Endodermal cell (in vitro differentiated cells): ENCODE measurements around the gene CYP27C1. TPM values are rescaled to one million over a fixed set of nuclear protein-coding genes. Genes with fewer than 3 reads are reported as not detected.

Experiments
- DNase-seq: peaks from one replicate; pipeline ENCODE4 v3.0.0-alpha.2; 2017
- H3K27ac ChIP-seq: 2 replicates; pipeline ENCODE4 v1.5.1; 2013; ENCODE audit warnings: mild to moderate bottlenecking, low read depth, low read length, moderate library complexity
- H3K27me3 ChIP-seq: 2 replicates; pipeline ENCODE4 v1.6.1; 2013; ENCODE audit warnings: mild to moderate bottlenecking, low read length, moderate library complexity; ENCODE audit not compliant: insufficient read depth, control insufficient read depth, poor library complexity, severe bottlenecking
- H3K36me3 ChIP-seq: 2 replicates; pipeline ENCODE4 v1.7.0; 2013; ENCODE audit warnings: mild to moderate bottlenecking, low read length, moderate library complexity; ENCODE audit not compliant: control insufficient read depth, insufficient read depth
- H3K4me1 ChIP-seq: one replicate; pipeline ENCODE4 v1.7.0; 2013; ENCODE audit warnings: low read length; ENCODE audit not compliant: control insufficient read depth, insufficient read depth
- H3K4me3 ChIP-seq: 2 replicates; pipeline ENCODE4 v1.5.1; 2013; ENCODE audit warnings: mild to moderate bottlenecking, low read length, moderate library complexity
- H3K9ac ChIP-seq: 2 replicates; pipeline ENCODE4 v1.6.1; 2013; ENCODE audit warnings: mild to moderate bottlenecking, low read length, moderate library complexity; ENCODE audit not compliant: poor library complexity, severe bottlenecking; ENCODE audit errors: extremely low read depth
- H3K9me3 ChIP-seq: 2 replicates; pipeline ENCODE4 v1.6.1; 2013; ENCODE audit warnings: mild to moderate bottlenecking, low read length, moderate library complexity; ENCODE audit not compliant: control insufficient read depth
- H3K27ac Mint-ChIP-seq: 2 replicates; pipeline ENCODE4 v1.8.0; 2020; ENCODE audit warnings: mixed read lengths
- H3K27me3 Mint-ChIP-seq: 2 replicates; pipeline ENCODE4 v1.8.0; 2021; ENCODE audit warnings: mild to moderate bottlenecking, mixed read lengths; ENCODE audit not compliant: insufficient read depth
- H3K36me3 Mint-ChIP-seq: 2 replicates; pipeline ENCODE4 v1.8.0; 2020; ENCODE audit warnings: low read depth, mixed read lengths
- H3K4me1 Mint-ChIP-seq: 2 replicates; pipeline ENCODE4 v1.8.0; 2020; ENCODE audit warnings: mixed read lengths
- H3K4me3 Mint-ChIP-seq: 2 replicates; pipeline ENCODE4 v1.8.0; 2020; ENCODE audit warnings: mild to moderate bottlenecking, moderate library complexity, mixed read lengths
- H3K9me3 Mint-ChIP-seq: 2 replicates; pipeline ENCODE4 v1.8.0; 2020; ENCODE audit warnings: mild to moderate bottlenecking, mixed read lengths
- WGBS, 2 experiments: methylation state at CpG; one replicate each; pipeline versions ENCODE4 v1.1.5 to v1.1.7; 2013; ENCODE audit warnings: missing lambda C conversion rate in 2 of 2, mixed read lengths in 1 of 2; ENCODE audit not compliant: insufficient coverage in 1 of 2, insufficient read length in 1 of 2; 5-methylcytosine and 5-hydroxymethylcytosine counted together
- total RNA-seq, 2 donors: library from RNA; stranded (reverse); fragmentation: NEBNext Ultra II Directional in 1 of 2; extraction: Animal tissue kit (Norgen Biotek cat#: 25700) in 1 of 2; gene quantifications; 2 replicates in 1 of 2; 3 replicates in 1 of 2; pipeline ENCODE4 v1.2.1, GENCODE V29; 2021
- TF ChIP-seq, protein P1 (sequence below): fragments of 200-600 bp; sonication (generic); conservative IDR thresholded peaks from 2 replicates; pipeline ENCODE4 v1.5.0; 2021; ENCODE audit warnings: antibody characterized with exemption, mild to moderate bottlenecking

Gene CYP27C1
- total RNA-seq, 2 donors from 2014 or later, result 4.4 to 4.9 TPM

DNA sequence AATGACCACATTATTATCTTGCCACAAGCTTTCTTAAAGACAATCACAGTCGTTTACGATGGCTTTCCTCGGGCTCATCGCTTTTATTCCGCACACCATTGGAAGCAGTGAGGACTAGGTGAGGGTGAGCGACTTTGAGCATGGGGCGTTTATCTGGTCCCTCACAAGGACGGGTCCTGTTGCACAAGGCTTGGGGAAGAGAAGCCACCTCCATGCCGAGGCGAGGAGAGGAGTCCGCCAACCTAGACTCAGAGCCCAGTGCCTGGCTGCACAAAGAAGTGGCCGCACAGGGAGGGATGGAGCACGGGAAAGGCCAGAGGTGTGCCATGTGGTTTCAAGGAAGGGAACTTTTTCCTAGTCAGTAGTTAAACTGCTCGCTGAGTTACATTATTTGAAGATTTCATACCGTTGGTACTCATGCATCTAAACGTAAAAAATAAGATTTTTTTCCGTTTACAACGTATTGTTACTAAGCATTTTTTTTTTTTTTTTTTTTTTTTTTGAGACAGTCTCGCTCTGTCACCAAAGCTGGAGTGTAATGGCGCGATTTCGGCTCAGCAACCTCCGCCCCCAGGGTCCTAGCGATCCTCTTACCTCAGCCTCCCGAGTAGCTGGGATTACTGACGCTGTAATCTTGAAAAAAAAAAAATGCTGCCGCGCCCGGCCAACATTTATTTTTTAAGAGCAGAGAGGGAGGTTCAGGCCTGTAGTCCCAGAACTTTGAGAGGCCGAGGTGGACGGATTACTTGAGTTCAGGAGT is 849 bp upstream of the CYP27C1 start:
- Mint-ChIP-seq H3K36me3 (no peaks in the 10 kb centered on the region), H3K9me3 (no peaks in the 10 kb centered on the region), H3K4me3 (peak overlapping the region; percentile 79), H3K27ac (peak overlapping the region; percentile 91), H3K4me1 (peaks cover 21% of the 10 kb centered on the region), H3K27me3 (peaks cover 36% of the 10 kb centered on the region)
- Histone ChIP-seq H3K36me3 (no peaks in the 10 kb centered on the region), H3K4me1 (no peaks in the 10 kb centered on the region), H3K9me3 (no peaks in the 10 kb centered on the region), H3K27me3 (peaks cover 18% of the 10 kb centered on the region), H3K27ac (peak overlapping the region; percentile 68), H3K9ac (peak overlapping the region; percentile 64), H3K4me3 (peak overlapping the region; percentile 81)
- DNase-seq, result peak; percentile 83
- 28 to 34% methylated on average over 16 to 31 of the region's 31 CpGs for WGBS, 2 experiments
- TF ChIP-seq, protein P1, sequence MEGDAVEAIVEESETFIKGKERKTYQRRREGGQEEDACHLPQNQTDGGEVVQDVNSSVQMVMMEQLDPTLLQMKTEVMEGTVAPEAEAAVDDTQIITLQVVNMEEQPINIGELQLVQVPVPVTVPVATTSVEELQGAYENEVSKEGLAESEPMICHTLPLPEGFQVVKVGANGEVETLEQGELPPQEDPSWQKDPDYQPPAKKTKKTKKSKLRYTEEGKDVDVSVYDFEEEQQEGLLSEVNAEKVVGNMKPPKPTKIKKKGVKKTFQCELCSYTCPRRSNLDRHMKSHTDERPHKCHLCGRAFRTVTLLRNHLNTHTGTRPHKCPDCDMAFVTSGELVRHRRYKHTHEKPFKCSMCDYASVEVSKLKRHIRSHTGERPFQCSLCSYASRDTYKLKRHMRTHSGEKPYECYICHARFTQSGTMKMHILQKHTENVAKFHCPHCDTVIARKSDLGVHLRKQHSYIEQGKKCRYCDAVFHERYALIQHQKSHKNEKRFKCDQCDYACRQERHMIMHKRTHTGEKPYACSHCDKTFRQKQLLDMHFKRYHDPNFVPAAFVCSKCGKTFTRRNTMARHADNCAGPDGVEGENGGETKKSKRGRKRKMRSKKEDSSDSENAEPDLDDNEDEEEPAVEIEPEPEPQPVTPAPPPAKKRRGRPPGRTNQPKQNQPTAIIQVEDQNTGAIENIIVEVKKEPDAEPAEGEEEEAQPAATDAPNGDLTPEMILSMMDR, result no peak

DNA sequence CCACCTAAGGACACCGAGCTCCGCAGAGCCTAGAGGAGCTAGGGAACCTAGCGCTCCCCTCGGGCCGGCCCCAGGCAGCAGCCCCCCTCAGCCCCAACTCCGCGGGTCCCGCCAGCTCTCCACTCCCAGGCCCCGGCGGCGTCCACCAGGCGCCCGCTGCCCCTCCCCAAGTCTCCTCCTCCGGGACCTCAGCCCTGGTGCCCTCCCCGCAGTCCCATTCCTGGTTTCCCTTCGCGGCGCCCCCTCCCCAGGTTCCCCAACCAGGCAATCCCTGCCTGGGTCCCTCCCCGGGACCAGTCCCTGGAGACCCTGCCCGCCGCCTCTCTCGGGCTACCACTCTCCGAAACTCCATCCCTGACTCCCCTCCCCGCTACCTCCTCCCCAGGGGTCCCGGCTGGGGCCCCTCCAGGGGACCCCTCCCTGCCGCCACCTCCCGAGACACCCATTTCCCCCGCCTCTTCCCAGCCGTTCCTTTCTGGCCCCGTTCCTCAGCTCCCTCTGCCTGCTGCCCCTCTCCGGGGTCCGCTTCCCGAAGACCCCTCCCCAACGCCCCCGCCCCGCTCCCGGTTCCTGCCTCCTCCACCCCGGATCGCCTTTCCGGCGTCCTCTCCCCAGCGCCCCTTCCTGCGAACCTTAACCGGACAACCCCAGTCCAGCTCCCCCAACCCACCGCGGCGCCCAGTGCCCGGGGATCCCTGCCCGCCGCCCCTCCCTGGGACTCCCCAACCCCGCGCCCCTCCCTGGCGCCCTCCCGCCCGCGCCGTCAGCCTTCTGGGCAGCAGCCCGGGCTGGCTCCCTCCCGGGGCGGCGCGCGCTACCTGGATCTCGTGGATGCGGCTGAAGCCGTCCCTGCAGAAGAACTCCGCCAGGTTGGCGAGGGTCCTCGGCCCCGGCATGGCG is 678 bp downstream of the CYP27C1 start:
- Mint-ChIP-seq H3K9me3 (no peaks in the 10 kb centered on the region), H3K27me3 (peaks cover 39% of the 10 kb centered on the region), H3K4me1 (peaks cover 9% of the 10 kb centered on the region), H3K36me3 (no peaks in the 10 kb centered on the region), H3K4me3 (peak overlapping the region; percentile 79), H3K27ac (no peak overlapping the region)
- peak overlapping the region; percentile 41 for H3K9ac ChIP-seq
- H3K27ac ChIP-seq, result peak overlapping the region; percentile 63
- TF ChIP-seq, protein P1, result no peak
- H3K36me3 ChIP-seq, result no peaks in the 10 kb centered on the region
- no peaks in the 10 kb centered on the region for H3K9me3 ChIP-seq
- peak; percentile 85 for DNase-seq
- no peaks in the 10 kb centered on the region for H3K4me1 ChIP-seq
- WGBS, 2 experiments, result 0% methylated on average over 23 to 71 of the region's 71 CpGs
- H3K4me3 ChIP-seq, result peak overlapping the region; percentile 85
- peaks cover 18% of the 10 kb centered on the region for H3K27me3 ChIP-seq

DNA sequence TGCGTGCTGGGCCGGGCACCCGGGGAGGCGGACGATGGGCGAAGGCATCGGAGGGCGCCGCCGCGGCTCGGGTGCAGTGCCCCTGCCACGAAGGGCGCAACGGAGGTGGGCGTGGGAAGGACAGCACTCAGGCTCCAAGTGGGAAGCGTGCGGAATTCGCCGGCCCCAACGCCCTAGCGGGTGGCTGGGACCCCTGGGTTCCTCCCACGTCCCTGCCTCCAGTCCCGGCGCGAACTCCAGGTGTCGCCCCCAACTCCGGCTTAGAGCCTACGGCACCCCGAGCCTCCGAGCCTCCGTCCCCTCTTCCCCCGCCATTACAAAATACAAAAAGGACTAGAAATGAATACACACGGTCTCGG is 1.3 kb downstream of the CYP27C1 start:
- H3K9me3 Mint-ChIP-seq, result no peaks in the 10 kb centered on the region
- H3K4me3 Mint-ChIP-seq, result peak overlapping the region; percentile 79
- peaks cover 9% of the 10 kb centered on the region for H3K4me1 Mint-ChIP-seq
- TF ChIP-seq, protein P1, result no peak
- H3K27me3 Mint-ChIP-seq, result peaks cover 42% of the 10 kb centered on the region
- no peaks in the 10 kb centered on the region for H3K36me3 Mint-ChIP-seq
- 0 to 2% methylated on average over 11 to 35 of the region's 35 CpGs for WGBS, 2 experiments
- no peak for DNase-seq
- no peak overlapping the region for H3K27ac ChIP-seq
- peak overlapping the region; percentile 85 for H3K4me3 ChIP-seq
- peaks cover 18% of the 10 kb centered on the region for H3K27me3 ChIP-seq
- no peaks in the 10 kb centered on the region for H3K4me1 ChIP-seq
- no peaks in the 10 kb centered on the region for H3K9me3 ChIP-seq
- H3K9ac ChIP-seq, result peak overlapping the region; percentile 41
- no peak overlapping the region for H3K27ac Mint-ChIP-seq
- no peaks in the 10 kb centered on the region for H3K36me3 ChIP-seq
